CD1c-positive myeloid dendritic cell (primary cell): ENCODE data around the gene MRM3.
"Not testable (repeated sequence)": the region's sequence is repeated elsewhere in the genome, so short reads cannot be mapped to it uniquely, and the experiment has no call there.

Experiments
- DNase-seq: peaks from one replicate; pipeline ENCODE4 v3.0.0-alpha.2; 2016; ENCODE audit errors: extremely low spot score

MRM3 gene

GRCh38 chr17:755319-755961 lies 26.7 kb upstream of the MRM3 start:
- DNase-seq = not testable (repeated sequence)

GRCh38 chr17:756010-756567 lies 26.1 kb upstream of the MRM3 start:
- not testable (repeated sequence) for DNase-seq

- no peak for DNase-seq
Observed at GRCh38 chr17:759964-760363, 22.2 kb upstream of the MRM3 start.

GRCh38 chr17:760371-760770 lies 21.8 kb upstream of the MRM3 start:
- no peak for DNase-seq

GRCh38 chr17:767076-767475 lies 15.1 kb upstream of the MRM3 start:
- no peak for DNase-seq

- no peak for DNase-seq
Observed at GRCh38 chr17:773016-773415, 9.1 kb upstream of the MRM3 start.

GRCh38 chr17:773467-774312 lies 8.5 kb upstream of the MRM3 start:
- DNase-seq = no peak

- DNase-seq = no peak
Observed at GRCh38 chr17:774313-774584, 7.9 kb upstream of the MRM3 start.

- DNase-seq = no peak
Observed at GRCh38 chr17:778096-778495, 4.1 kb upstream of the MRM3 start.

GRCh38 chr17:784143-784542 lies 2.0 kb downstream of the MRM3 start:
- DNase-seq = no peak

GRCh38 chr17:785901-786300 lies 3.7 kb downstream of the MRM3 start:
- not testable (repeated sequence) for DNase-seq

GRCh38 chr17:787641-788221 lies 5.6 kb downstream of the MRM3 start:
- DNase-seq = no peak

- DNase-seq = no peak
Observed at GRCh38 chr17:788551-788950, 6.4 kb downstream of the MRM3 start.

- DNase-seq = no peak
Observed at GRCh38 chr17:789160-789840, 7.1 kb downstream of the MRM3 start.

- not testable (repeated sequence) for DNase-seq
Observed at GRCh38 chr17:789931-790873, 8.0 kb downstream of the MRM3 start.

- not testable (repeated sequence) for DNase-seq
Observed at GRCh38 chr17:790874-791247, 8.7 kb downstream of the MRM3 start.

GRCh38 chr17:791829-792228 lies 9.7 kb downstream of the MRM3 start:
- no peak for DNase-seq

GRCh38 chr17:792277-792676 lies 10.1 kb downstream of the MRM3 start:
- DNase-seq = no peak

- peak; percentile 59 for DNase-seq
Observed at GRCh38 chr17:794876-795275, 12.7 kb downstream of the MRM3 start.

GRCh38 chr17:795276-795675 lies 13.1 kb downstream of the MRM3 start:
- DNase-seq = no peak

- no peak for DNase-seq
Observed at GRCh38 chr17:795721-796120, 13.6 kb downstream of the MRM3 start.
